Right lobe of liver (tissue), 4 donors: ENCODE results near the gene NPAT.

Source experiments
- POLR2A ChIP-seq: fragments of 450-650 bp; IDR thresholded peaks from one replicate; pipeline ENCODE4 v1.6.1; 2017; ENCODE audit warnings: antibody characterized with exemption, mild to moderate bottlenecking
- TF ChIP-seq, protein P1 (sequence below), 4 donors: fragments of 200-600 bp in 3 of 4; fragments of 450-650 bp in 1 of 4; IDR thresholded peaks; one replicate each; pipeline versions ENCODE4 v1.5.1 to v1.8.0; 2016 to 2022; ENCODE audit warnings: antibody characterized with exemption in 4 of 4, mild to moderate bottlenecking in 2 of 4
- donor health status: DM: no; HTN: no; CAD: no.
- donor health status: DM: no; HTN: no; CAD: no.
- donor health status: DM: no; HTN: yes; CAD: no.

DNA sequence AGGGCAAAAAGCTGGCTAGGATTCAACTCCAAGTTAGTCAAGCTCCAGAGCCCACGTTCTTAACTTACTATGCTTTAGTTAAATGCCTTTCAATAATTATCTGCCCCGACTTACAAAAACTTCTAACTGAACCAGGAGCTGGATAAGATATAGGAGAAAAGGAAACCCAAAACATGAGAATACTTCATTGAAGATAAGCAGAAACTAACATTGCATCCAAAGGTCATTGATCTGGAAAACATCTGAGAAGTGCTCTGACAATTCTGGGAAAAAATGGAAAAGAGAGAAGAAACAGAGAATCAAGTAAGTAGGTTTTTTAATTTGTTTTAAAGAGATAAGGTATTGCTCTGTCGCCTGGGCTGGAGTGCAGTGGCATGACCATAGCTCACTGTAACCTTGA lies 73.9 kb downstream of the NPAT start:
- TF ChIP-seq, protein P1, sequence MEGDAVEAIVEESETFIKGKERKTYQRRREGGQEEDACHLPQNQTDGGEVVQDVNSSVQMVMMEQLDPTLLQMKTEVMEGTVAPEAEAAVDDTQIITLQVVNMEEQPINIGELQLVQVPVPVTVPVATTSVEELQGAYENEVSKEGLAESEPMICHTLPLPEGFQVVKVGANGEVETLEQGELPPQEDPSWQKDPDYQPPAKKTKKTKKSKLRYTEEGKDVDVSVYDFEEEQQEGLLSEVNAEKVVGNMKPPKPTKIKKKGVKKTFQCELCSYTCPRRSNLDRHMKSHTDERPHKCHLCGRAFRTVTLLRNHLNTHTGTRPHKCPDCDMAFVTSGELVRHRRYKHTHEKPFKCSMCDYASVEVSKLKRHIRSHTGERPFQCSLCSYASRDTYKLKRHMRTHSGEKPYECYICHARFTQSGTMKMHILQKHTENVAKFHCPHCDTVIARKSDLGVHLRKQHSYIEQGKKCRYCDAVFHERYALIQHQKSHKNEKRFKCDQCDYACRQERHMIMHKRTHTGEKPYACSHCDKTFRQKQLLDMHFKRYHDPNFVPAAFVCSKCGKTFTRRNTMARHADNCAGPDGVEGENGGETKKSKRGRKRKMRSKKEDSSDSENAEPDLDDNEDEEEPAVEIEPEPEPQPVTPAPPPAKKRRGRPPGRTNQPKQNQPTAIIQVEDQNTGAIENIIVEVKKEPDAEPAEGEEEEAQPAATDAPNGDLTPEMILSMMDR (IDR thresholded peaks at IDR 0.05) = no peak
- no peak for TF ChIP-seq POLR2A
